ENCODE measurements around the gene RBMS1.

The RBMS1 gene

GRCh38 chr2:160409480-160409879 is 84.1 kb downstream of the RBMS1 start:
- Mint-ChIP-seq H3K27me3 (no peaks in the 10 kb centered on the region), H3K4me3 (peak overlapping the region; percentile 83), H3K9me3 (no peaks in the 10 kb centered on the region), H3K27ac (no peak overlapping the region), H3K36me3 (peaks cover 26% of the 10 kb centered on the region), H3K4me1 (peaks cover 83% of the 10 kb centered on the region)
- no peak for DNase-seq
- CTCF ChIA-PET: no interaction called here

GRCh38 chr2:160408959-160409291 is 84.7 kb downstream of the RBMS1 start:
- peak overlapping the region; percentile 93 for H3K27ac Mint-ChIP-seq
- H3K27me3 Mint-ChIP-seq: no peaks in the 10 kb centered on the region
- H3K4me1 Mint-ChIP-seq: peaks cover 83% of the 10 kb centered on the region
- H3K9me3 Mint-ChIP-seq: no peaks in the 10 kb centered on the region
- CTCF ChIA-PET: interaction anchor here (1.5 kb wide), 1 partner anchor 85 kb away, joined by 3 read pairs; no protein-coding TSS in a partner anchor
- H3K36me3 Mint-ChIP-seq: peaks cover 24% of the 10 kb centered on the region
- H3K4me3 Mint-ChIP-seq: peak overlapping the region; percentile 83
- DNase-seq: no peak

GRCh38 chr2:160408173-160408958 is 85.2 kb downstream of the RBMS1 start:
- DNase-seq: no peak
- Mint-ChIP-seq H3K4me1 (peaks cover 85% of the 10 kb centered on the region), H3K27me3 (no peaks in the 10 kb centered on the region), H3K4me3 (peak overlapping the region; percentile 83), H3K36me3 (peaks cover 29% of the 10 kb centered on the region), H3K27ac (peak overlapping the region; percentile 93), H3K9me3 (no peaks in the 10 kb centered on the region)
- CTCF ChIA-PET: interaction anchor here (1.5 kb wide), 1 partner anchor 84 kb away, joined by 3 read pairs; no protein-coding TSS in a partner anchor

- CTCF ChIA-PET: interaction anchor here (1.5 kb wide), 1 partner anchor 84 kb away, joined by 3 read pairs; no protein-coding TSS in a partner anchor
- Mint-ChIP-seq H3K9me3 (no peaks in the 10 kb centered on the region), H3K36me3 (peaks cover 34% of the 10 kb centered on the region), H3K4me3 (peak overlapping the region; percentile 83), H3K4me1 (peaks cover 85% of the 10 kb centered on the region), H3K27ac (peak overlapping the region; percentile 93), H3K27me3 (no peaks in the 10 kb centered on the region)
- DNase-seq: peak; percentile 73
These were observed 86.0 kb downstream of the RBMS1 start for GRCh38 chr2:160407393-160408172.

- Mint-ChIP-seq H3K27ac (peak overlapping the region; percentile 92), H3K27me3 (no peaks in the 10 kb centered on the region), H3K4me1 (peaks cover 85% of the 10 kb centered on the region), H3K4me3 (peak overlapping the region; percentile 83), H3K9me3 (no peaks in the 10 kb centered on the region), H3K36me3 (peaks cover 37% of the 10 kb centered on the region)
- peak; percentile 78 for DNase-seq
- CTCF ChIA-PET: interaction anchor here (1.0 kb wide), 2 partner anchors 12 to 17 kb away, joined by 3 read pairs; no protein-coding TSS in a partner anchor
These were observed 86.8 kb downstream of the RBMS1 start for GRCh38 chr2:160406591-160407392.

GRCh38 chr2:160405077-160405867 is 88.3 kb downstream of the RBMS1 start:
- Mint-ChIP-seq H3K27me3 (no peaks in the 10 kb centered on the region), H3K36me3 (peaks cover 38% of the 10 kb centered on the region), H3K4me3 (peak overlapping the region; percentile 83), H3K4me1 (peaks cover 78% of the 10 kb centered on the region), H3K9me3 (no peaks in the 10 kb centered on the region), H3K27ac (peak overlapping the region; percentile 77)
- CTCF ChIA-PET: interaction anchor here (0.6 to 1.0 kb wide), 3 partner anchors 32 to 643 kb away, joined by 3 read pairs; no protein-coding TSS in a partner anchor
- no peak for DNase-seq

- peaks cover 60% of the 10 kb centered on the region for H3K4me1 Mint-ChIP-seq
- peak overlapping the region; percentile 31 for H3K4me3 Mint-ChIP-seq
- no peaks in the 10 kb centered on the region for H3K9me3 Mint-ChIP-seq
- peak overlapping the region; percentile 9 for H3K27ac Mint-ChIP-seq
- peaks cover 39% of the 10 kb centered on the region for H3K36me3 Mint-ChIP-seq
- DNase-seq: no peak
- CTCF ChIA-PET: interaction anchor here (1.5 kb wide), 1 partner anchor 50 kb away, joined by 4 read pairs; no protein-coding TSS in a partner anchor
- H3K27me3 Mint-ChIP-seq: no peaks in the 10 kb centered on the region
These were observed 90.3 kb downstream of the RBMS1 start for GRCh38 chr2:160402997-160403979.

GRCh38 chr2:160402501-160402900 is 91.1 kb downstream of the RBMS1 start:
- CTCF ChIA-PET: no interaction called here
- no peak for DNase-seq
- peak overlapping the region; percentile 26 for H3K27ac Mint-ChIP-seq
- no peak overlapping the region for H3K4me3 Mint-ChIP-seq
- peaks cover 57% of the 10 kb centered on the region for H3K4me1 Mint-ChIP-seq
- no peaks in the 10 kb centered on the region for H3K9me3 Mint-ChIP-seq
- no peaks in the 10 kb centered on the region for H3K27me3 Mint-ChIP-seq
- H3K36me3 Mint-ChIP-seq: peaks cover 36% of the 10 kb centered on the region

- no peak overlapping the region for H3K27ac Mint-ChIP-seq
- peaks cover 56% of the 10 kb centered on the region for H3K4me1 Mint-ChIP-seq
- no peaks in the 10 kb centered on the region for H3K27me3 Mint-ChIP-seq
- H3K36me3 Mint-ChIP-seq: peaks cover 36% of the 10 kb centered on the region
- CTCF ChIA-PET: no interaction called here
- no peak overlapping the region for H3K4me3 Mint-ChIP-seq
- H3K9me3 Mint-ChIP-seq: no peaks in the 10 kb centered on the region
- no peak for DNase-seq
These were observed 91.7 kb downstream of the RBMS1 start for GRCh38 chr2:160401895-160402294.

GRCh38 chr2:160399880-160400279 is 93.7 kb downstream of the RBMS1 start:
- Mint-ChIP-seq H3K4me1 (peaks cover 42% of the 10 kb centered on the region), H3K27ac (no peak overlapping the region), H3K36me3 (peaks cover 35% of the 10 kb centered on the region), H3K4me3 (no peak overlapping the region), H3K27me3 (no peaks in the 10 kb centered on the region), H3K9me3 (no peaks in the 10 kb centered on the region)
- no peak for DNase-seq
- CTCF ChIA-PET: no interaction called here

- Mint-ChIP-seq H3K36me3 (peaks cover 26% of the 10 kb centered on the region), H3K4me1 (peaks cover 41% of the 10 kb centered on the region), H3K9me3 (no peaks in the 10 kb centered on the region), H3K27ac (no peak overlapping the region), H3K27me3 (no peaks in the 10 kb centered on the region), H3K4me3 (no peak overlapping the region)
- CTCF ChIA-PET: no interaction called here
- no peak for DNase-seq
These were observed 96.1 kb downstream of the RBMS1 start for GRCh38 chr2:160397530-160397865.

- H3K27ac Mint-ChIP-seq: peak overlapping the region; percentile 83
- peak overlapping the region; percentile 37 for H3K4me3 Mint-ChIP-seq
- H3K27me3 Mint-ChIP-seq: no peaks in the 10 kb centered on the region
- no peak for DNase-seq
- CTCF ChIA-PET: interaction anchor here (1.3 kb wide), 1 partner anchor 12 kb away, joined by 3 read pairs; no protein-coding TSS in a partner anchor
- peaks cover 57% of the 10 kb centered on the region for H3K4me1 Mint-ChIP-seq
- peaks cover 30% of the 10 kb centered on the region for H3K36me3 Mint-ChIP-seq
- no peaks in the 10 kb centered on the region for H3K9me3 Mint-ChIP-seq
These were observed 99.5 kb downstream of the RBMS1 start for GRCh38 chr2:160394153-160394552.

Data from activated naive CD4-positive, alpha-beta T cell treated with anti-CD3 and anti-CD28 coated beads, Interleukin-2, amount 10 ng/mL, durations not matched to agents 7 days and 5 days (primary cell).